VCaP (cell line): ENCODE data around the gene OR3A2.
"Not testable (repeated sequence)": the region's sequence is repeated elsewhere in the genome, so short reads cannot be mapped to it uniquely, and the experiment has no call there.

ENCODE experiments used
- H3K27ac ChIP-seq: fragments of 450-650 bp; 2 replicates; pipeline ENCODE4 v1.5.1; 2017
- TF ChIP-seq, protein P1 (sequence below): fragments of 450-650 bp; conservative IDR thresholded peaks from 2 replicates; pipeline ENCODE4 v1.5.1; 2017; ENCODE audit warnings: mild to moderate bottlenecking, moderate library complexity

The OR3A2 gene

DNA sequence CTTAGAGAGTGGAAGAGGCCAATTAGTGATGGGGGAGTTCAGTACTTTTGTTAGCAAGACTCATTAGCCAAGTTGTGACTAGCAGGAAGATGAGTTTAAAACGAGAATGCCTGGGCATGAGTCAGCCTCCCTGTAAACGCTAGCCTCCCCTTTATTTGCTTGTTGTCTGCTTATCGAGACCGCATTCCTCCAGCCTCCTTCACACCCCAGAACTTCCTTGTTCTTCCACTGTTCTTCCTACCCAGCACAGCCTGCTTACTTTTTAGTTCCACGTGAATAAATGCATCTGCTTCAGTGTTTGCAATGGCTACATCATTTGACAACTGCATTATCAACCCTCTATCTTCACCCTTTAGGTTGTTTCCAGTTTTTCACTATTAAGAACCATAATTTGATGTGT, 67.8 kb downstream of the OR3A2 start:
- H3K27ac ChIP-seq, result no peak overlapping the region
- TF ChIP-seq, protein P1, sequence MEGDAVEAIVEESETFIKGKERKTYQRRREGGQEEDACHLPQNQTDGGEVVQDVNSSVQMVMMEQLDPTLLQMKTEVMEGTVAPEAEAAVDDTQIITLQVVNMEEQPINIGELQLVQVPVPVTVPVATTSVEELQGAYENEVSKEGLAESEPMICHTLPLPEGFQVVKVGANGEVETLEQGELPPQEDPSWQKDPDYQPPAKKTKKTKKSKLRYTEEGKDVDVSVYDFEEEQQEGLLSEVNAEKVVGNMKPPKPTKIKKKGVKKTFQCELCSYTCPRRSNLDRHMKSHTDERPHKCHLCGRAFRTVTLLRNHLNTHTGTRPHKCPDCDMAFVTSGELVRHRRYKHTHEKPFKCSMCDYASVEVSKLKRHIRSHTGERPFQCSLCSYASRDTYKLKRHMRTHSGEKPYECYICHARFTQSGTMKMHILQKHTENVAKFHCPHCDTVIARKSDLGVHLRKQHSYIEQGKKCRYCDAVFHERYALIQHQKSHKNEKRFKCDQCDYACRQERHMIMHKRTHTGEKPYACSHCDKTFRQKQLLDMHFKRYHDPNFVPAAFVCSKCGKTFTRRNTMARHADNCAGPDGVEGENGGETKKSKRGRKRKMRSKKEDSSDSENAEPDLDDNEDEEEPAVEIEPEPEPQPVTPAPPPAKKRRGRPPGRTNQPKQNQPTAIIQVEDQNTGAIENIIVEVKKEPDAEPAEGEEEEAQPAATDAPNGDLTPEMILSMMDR, result no peak

DNA sequence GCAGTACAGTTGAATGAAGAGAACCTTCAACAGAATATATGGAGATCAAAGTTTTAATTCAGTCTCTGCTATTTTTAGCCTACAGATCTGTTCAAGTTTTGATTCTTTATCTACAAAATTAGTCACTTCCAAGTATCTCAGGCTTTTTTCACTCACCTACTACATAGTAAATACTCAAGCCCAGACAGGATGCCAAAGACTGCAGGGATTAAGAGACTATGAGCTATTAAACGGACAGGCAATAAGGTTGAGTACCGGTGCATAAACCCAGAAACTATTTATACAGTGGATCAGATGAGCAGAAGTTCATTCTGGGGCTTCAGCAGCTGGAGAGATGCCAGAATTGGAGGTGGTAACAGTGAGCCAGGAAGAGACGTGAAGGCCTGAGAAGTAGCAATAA, 69.3 kb downstream of the OR3A2 start:
- TF ChIP-seq, protein P1, result no peak
- no peak overlapping the region for H3K27ac ChIP-seq

DNA sequence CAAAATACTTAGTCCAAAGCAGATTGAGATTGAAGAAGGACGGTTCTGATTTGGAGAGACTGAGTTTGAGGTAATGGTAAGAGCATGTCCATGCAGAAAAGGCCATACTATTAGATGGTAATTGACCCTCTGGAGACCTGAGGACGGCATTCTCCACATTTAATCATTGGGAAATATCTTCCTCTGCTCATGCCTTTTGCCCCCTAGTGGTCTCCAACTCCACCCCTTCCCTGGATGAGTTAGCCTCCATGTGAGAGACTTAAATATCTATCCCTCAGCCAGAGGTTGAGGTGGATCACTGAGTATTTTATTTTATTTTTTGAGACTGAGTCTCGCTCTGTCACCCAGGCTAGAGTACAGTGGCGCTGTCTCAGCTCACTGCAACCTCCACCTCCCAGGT, 77.5 kb downstream of the OR3A2 start:
- TF ChIP-seq, protein P1, result no peak

DNA sequence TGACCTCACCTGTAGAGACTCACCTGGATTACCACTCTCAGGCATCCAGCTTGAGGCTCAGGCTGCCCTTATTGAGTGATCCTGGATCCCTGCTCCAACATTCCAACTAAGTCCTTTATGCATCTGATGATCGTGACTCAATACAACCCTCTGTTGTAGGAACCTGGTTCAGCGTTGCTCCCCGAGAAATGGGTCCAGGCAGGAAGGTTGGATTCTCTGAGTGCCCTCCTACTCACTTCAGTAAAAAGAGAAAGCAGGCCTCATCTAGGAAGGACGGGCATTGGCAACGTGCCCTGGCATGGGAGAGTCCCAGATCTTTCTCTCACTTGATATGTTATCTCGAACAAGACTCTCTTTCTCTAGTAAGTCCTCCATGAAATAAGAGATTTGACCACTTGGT, 87.8 kb downstream of the OR3A2 start, which contains the start of gene OR3A1:
TSS of gene OR3A1 (minus strand) at position 101 of the 400 bp plus-strand sequence. CDS start 5,778 bp downstream, outside the sequence.
- H3K27ac ChIP-seq, result no peak within 1 kb of the TSS
- TF ChIP-seq, protein P1, result no peak

More for the DNA sequence above, 77.5 kb downstream of the OR3A2 start:
- no peak overlapping the region for H3K27ac ChIP-seq

DNA sequence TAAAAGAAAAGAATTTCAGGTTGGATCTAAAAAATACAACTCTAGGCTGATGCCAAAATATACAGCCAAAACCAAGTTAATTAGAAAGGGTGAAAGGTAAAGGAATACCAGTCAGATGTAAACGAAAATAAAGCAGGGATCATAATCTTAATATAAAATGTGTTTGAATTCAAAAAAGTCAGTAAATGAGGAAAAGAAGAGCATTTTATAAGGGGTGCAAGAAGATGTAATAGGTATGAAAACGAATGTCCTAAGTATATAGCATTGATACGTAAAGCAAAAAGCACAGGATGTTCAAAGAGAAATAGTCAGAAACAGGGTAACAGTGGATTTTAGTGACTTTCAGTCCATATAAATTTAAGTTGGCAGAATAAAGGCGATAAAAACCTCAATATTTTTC, 90.5 kb downstream of the OR3A2 start:
- TF ChIP-seq, protein P1, result no peak
- H3K27ac ChIP-seq, result no peak overlapping the region

DNA sequence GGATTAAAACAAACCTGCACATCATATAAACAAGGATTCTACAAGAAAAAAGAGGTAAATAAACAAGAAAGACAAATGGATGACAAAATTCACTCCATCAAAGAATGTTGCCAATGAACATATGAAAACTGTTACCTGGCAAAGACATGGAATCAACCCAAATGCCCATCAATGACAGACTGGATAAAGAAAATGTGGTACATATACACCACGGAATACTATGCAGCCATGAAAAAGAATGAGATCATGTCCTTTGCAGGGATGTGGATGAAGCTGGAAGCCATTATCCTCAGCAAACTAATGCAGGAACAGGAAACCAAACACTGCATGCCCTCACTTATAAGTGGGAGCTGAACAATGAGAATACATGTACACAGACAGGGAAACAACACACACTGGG, 92.6 kb downstream of the OR3A2 start:
- not testable (repeated sequence) for H3K27ac ChIP-seq

DNA sequence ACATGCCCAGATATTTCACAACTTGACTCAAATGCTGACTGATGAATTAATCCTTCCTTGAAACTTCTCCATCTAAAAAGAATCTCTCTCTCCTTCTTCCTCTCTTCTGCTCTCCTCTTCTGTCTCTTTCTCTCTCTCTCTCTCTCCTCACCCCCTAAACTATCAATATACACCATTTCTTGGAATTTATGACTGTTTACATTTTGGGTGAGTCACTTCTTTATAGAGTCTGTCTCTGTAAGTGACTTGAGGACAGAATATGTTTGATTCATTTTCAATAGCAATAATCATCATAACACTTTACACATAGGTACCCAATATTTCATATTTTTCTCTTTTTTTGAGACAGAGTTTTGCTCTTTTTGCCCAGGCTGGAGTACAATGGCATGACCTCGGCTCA, 103.2 kb downstream of the OR3A2 start:
- no peak overlapping the region for H3K27ac ChIP-seq
- TF ChIP-seq, protein P1, result no peak

DNA sequence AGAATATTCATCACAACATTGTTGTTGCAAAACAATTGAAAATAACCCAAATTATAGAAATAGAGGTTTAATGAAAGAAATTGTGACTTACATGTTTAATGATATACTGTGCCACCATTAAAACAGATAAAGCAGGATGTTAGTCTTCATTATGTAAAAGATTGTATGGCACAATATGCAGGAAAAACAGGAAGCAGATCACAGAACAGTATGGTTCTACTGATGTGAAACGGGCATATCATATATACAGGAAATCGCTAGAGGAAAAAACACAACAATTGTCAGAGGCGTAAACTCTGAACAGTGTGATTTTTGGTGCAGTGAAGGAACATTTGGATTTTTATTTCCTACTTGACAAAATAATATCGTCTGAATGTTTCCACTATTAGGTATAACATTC, 110.0 kb downstream of the OR3A2 start:
- H3K27ac ChIP-seq, result no peak overlapping the region
- TF ChIP-seq, protein P1, result no peak
